Measurements from ENCODE around the gene HHIP.

The HHIP gene

DNA sequence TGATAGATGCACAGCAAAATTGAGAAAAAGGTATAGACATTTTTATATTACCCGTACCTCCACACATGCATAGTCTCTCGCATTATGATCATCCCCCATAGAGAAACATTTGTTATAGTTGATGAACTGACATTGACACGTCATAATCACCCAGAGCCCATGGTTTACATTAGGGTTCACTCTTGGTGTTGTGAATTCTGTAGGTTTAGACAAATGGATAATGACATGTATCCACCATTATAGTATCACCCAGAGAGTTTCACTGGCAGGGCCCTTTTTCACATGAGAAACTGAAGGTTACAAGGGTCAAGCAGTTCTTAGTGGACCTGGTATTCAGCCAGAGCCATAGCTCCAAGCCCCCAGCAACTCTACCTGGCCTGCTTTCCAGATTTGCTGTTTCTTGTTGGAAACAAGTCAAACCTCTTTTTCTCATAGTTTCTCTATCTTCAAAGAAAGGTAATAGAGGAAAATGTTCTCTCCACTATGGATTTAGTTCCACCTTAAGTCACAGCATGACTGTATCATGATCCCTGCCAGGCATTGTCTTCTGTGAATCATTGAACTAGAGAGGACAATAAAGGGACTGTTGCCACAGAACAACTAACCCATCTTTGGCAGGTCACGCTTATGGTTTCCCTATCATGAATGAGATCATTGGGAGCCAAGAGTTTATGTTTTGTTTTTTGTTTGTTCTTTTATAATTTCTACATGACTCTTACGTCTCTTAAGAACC lies 64.0 kb downstream of the HHIP start:
- no peak for DNase-seq

- no peak for DNase-seq
Observed at GRCh38 chr4:144710526-144710912, 64.6 kb downstream of the HHIP start.

- no peak for DNase-seq
Observed at GRCh38 chr4:144711700-144712456, 65.9 kb downstream of the HHIP start.

GRCh38 chr4:144712775-144713174 lies 66.8 kb downstream of the HHIP start:
- no peak for DNase-seq

- DNase-seq = no peak
Observed at GRCh38 chr4:144714166-144714565, 68.2 kb downstream of the HHIP start.

GRCh38 chr4:144715230-144715629 lies 69.3 kb downstream of the HHIP start:
- no peak for DNase-seq

GRCh38 chr4:144716778-144717177 lies 70.8 kb downstream of the HHIP start:
- DNase-seq = no peak

DNA sequence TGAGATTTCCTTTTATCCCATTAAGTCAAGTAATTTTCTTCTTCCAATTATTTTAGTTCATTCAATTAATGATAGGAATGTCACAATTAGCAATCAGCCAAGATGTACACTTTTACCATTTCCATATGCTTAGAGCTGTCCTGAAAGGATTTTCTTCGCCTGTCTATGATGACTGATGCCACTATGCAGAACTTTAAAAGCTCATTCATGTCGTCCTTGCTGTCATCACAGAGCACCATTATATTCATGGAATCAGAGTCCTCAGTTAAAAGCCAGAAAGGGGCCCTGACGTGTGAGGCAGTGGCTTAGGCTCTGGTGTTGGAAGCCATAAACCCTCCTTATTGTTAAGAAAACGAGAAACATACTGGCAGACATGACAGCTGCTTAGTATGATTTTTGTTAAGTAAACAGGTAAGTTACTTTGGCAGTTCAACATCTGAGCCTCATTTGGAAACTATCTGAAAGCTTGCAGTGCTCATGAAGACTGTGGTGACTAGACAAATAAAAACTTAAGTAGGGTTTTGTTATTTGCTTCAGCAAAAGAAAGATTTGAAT lies 73.1 kb downstream of the HHIP start:
- no peak for DNase-seq

DNA sequence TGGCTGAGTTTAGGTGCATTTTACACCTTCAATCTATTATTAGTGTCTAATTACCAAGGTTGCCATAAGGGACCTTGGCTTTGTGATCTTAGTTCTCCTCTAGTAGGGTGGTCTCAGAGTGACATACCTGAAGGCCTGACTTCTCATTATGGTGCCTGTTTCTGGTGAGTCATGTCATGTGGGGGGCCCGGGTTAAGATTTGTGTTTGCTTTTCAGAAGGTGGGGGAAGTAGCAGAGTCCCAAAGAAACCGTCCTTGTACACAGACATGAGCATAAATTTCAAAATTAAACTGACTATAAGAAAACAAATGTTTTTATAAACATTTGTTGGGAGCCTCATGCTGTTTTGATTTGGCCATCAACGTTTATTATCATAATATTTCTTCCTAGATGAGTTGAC lies 74.5 kb downstream of the HHIP start:
- no peak for DNase-seq

GRCh38 chr4:144721994-144722393 lies 76.0 kb downstream of the HHIP start:
- no peak for DNase-seq

- DNase-seq = no peak
Observed at GRCh38 chr4:144723471-144723870, 77.5 kb downstream of the HHIP start.

GRCh38 chr4:144729175-144729574 lies 83.2 kb downstream of the HHIP start:
- no peak for DNase-seq

DNA sequence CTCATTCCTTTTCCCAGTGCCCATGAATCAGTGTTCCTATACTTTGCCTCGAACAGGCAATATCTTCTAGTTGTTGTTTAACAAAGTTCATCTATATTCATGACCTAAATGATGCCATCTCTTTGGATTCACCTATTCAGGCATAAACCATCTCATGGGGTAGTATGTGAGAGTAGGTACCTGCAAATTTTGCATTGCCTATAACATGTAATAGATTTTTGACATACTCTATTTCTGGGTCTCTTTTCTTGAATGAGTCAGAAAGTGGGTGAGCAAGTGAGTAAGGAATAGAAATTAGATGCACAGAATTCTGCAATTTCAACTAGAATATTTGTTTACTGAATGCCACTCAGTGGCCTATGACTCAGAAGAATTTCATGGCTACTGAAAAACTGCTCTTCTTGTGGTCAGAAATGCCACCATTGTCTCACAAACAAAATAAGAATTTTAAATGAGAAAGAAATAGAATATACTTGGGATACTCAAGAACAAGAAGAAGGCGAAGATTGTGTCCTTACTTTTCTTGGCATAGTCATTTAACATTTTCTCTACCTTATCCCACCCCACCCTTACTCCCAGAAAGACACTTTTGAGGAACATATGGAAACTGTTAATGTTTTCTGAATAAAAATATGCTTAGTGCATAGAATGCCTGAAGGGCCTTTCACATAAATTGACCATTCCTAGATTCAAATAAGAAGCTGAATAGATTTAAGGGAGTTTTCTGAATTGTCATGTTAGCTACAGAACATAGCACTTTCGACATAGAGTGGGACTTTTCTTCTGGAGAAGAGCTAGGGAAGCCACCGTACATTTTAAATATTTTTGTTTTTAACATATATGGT lies 86.8 kb downstream of the HHIP start:
- no peak for DNase-seq

DNA sequence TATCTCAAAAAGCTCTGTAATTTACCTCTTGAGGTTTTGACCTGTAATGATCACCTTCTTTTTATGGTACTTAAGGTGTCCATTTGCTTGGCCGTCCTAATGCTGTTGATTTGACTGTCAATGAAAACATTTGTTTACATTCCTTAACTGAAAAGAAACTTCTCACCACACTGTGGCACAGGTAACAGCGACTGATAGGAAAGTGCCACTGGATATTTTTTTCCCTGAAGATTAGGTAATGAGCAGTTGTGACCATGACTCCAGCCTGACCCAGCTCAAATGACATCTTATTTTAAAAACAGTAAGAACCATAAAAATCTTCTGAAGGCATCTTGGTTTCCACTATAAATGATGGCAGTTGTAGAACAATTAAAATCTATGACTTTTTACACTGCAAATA lies 87.6 kb downstream of the HHIP start:
- no peak for DNase-seq

GRCh38 chr4:144734522-144734921 lies 88.6 kb downstream of the HHIP start:
- DNase-seq = no peak

DNA sequence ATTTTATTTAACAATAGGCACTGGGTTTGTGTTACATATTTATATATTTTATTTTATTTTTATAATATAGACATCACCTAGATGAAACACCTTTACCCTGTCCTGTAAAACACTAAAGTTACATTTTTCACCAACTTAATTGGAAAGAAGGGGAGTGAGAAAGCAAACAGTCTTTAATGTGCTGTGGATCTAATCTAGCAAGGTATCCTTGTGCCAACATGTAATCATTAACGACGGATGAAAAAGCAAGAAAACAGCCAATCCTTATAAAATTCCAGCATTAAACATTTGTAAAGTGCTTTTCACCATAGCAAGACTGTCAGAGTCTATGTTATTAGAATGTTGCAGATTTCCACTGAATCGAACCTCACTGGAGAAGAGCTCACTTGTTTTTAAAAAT lies 92.7 kb downstream of the HHIP start:
- DNase-seq = no peak

- no peak for DNase-seq
Observed at GRCh38 chr4:144739511-144740033, 93.6 kb downstream of the HHIP start.

DNA sequence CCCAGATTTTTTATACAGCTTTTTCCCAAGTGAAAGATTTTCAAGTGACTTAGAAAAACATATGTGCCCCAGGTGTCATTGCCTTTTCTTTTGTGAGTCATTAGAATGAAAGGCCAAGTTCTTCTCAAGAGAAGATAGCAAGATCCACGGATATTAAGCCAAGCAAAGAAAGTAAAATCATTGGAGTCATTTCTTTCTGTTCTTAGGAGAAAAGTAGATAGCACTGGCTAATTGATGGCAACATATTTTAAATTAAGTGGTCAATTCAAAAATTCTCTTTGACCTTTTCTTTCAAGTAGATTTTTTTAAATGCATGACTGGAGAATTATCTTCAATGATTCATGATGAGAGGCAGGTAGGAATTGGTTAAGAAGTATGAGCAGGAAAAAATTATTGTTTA lies 94.4 kb downstream of the HHIP start:
- DNase-seq = no peak

GRCh38 chr4:144748814-144749555 lies 103.0 kb downstream of the HHIP start:
- no peak for DNase-seq

DNA sequence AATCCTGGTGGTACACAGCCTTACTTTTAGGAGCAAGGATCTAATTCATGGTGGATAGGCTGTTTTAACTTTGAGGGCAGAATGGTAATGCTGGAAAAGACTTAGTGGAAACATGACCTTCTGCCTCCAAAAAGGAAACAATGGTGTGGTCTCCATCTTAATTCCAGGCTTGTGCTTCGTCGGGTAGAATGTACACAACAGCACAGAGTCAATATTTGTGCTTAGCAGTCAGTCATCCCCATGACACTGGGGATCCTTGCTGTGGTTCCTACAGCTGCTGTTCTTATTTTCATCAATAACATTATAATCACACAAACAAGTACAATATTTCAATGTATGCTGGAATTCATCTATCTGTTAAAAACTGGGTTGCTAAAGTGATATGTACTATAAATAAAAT lies 104.4 kb downstream of the HHIP start:
- no peak for DNase-seq

DNA sequence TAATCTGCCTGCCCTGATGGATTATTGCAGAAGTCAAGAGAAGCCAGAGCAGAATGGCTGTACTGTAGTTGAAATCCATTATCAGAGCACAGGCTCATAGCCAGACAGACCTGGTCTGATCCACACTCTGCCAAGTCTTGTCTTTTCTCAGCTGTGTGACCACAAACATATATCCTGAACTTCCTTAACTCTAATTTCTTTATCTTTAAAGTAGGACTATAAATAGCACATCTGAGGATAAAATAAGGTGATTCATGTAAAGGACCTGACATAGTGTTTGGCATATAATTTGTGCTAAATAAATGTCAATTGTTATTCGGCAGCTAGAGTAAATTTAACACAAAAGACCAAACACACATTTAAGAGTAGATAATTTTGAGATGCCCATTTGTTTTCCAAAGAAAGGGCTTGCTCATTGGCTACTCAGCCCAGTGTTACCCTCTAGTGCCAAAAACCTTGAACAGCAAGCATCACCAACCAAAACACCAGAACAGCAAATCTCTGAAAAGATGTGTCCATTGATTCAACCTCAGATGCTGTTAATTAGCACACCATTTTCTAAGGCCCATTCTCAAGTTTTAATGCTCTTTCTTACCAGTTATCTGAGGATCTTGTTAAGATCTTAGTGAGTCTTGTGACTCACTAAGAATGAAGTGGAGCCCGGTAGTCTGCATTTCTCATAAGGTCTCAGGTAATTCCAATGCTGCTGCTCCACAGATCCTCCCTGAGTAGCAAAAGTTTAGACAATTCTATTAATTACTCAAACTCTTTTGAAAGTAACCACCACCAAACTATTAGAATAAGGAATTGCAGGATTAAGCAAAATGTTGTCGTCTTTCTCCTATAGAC lies 108.8 kb downstream of the HHIP start:
- no peak for DNase-seq
